HG03460 (cell line): ENCODE results near the gene RTN4IP1.
"Not testable (repeated sequence)": the region's sequence is repeated elsewhere in the genome, so short reads cannot be mapped to it uniquely, and the experiment has no call there.

ENCODE experiments used
- ATAC-seq: cut with Tn5 transposase; IDR thresholded peaks from one replicate; pipeline ENCODE4 v1.9.1; 2021; ENCODE audit not compliant: unreplicated experiment

RTN4IP1 gene

GRCh38 chr6:106628658-106629102 lies 618 bp downstream of the RTN4IP1 start:
- ATAC-seq: no peak

- ATAC-seq: not testable (repeated sequence)
Observed at GRCh38 chr6:106627760-106628159, 1.5 kb downstream of the RTN4IP1 start.

- ATAC-seq: no peak
Observed at GRCh38 chr6:106626485-106626884, 2.8 kb downstream of the RTN4IP1 start.

- ATAC-seq: no peak
Observed at GRCh38 chr6:106623039-106623438, 6.3 kb downstream of the RTN4IP1 start.

- ATAC-seq: no peak
Observed at GRCh38 chr6:106622412-106622811, 6.9 kb downstream of the RTN4IP1 start.

- no peak for ATAC-seq
Observed at GRCh38 chr6:106620931-106621672, 8.2 kb downstream of the RTN4IP1 start.

GRCh38 chr6:106619223-106619622 lies 10.1 kb downstream of the RTN4IP1 start:
- ATAC-seq: no peak

- ATAC-seq: no peak
Observed at GRCh38 chr6:106618324-106618723, 11.0 kb downstream of the RTN4IP1 start.

- no peak for ATAC-seq
Observed at GRCh38 chr6:106617857-106618256, 11.4 kb downstream of the RTN4IP1 start.

GRCh38 chr6:106617302-106617701 lies 12.0 kb downstream of the RTN4IP1 start:
- peak; percentile 88 for ATAC-seq

GRCh38 chr6:106614592-106615257 lies 14.6 kb downstream of the RTN4IP1 start:
- ATAC-seq: no peak

- ATAC-seq: no peak
Observed at GRCh38 chr6:106614166-106614565, 15.1 kb downstream of the RTN4IP1 start.

GRCh38 chr6:106613590-106613989 lies 15.7 kb downstream of the RTN4IP1 start:
- ATAC-seq: no peak

- no peak for ATAC-seq
Observed at GRCh38 chr6:106612671-106613416, 16.5 kb downstream of the RTN4IP1 start.

- no peak for ATAC-seq
Observed at GRCh38 chr6:106611030-106611429, 18.3 kb downstream of the RTN4IP1 start.

- ATAC-seq: no peak
Observed at GRCh38 chr6:106609699-106610098, 19.6 kb downstream of the RTN4IP1 start.

GRCh38 chr6:106608080-106608668 lies 21.1 kb downstream of the RTN4IP1 start:
- ATAC-seq: peak; percentile 70

- no peak for ATAC-seq
Observed at GRCh38 chr6:106600329-106600728, 29.0 kb downstream of the RTN4IP1 start.

- ATAC-seq: no peak
Observed at GRCh38 chr6:106599440-106599839, 29.9 kb downstream of the RTN4IP1 start.

GRCh38 chr6:106591111-106591825 lies 38.0 kb downstream of the RTN4IP1 start:
- no peak for ATAC-seq

GRCh38 chr6:106588937-106589336 lies 40.4 kb downstream of the RTN4IP1 start:
- not testable (repeated sequence) for ATAC-seq
